ENCODE results near the gene ZNF425.

- TF ChIP-seq EP300 (IDR thresholded peaks at IDR 0.05) (no peak), CTCF (IDR thresholded peaks at IDR 0.05) (no peak)
These were observed 66.0 kb downstream of the ZNF425 start for GRCh38 chr7:149060156-149060555.

All from stomach (tissue), 4 donors.